ENCODE results near the gene EID2B. TPM values are rescaled to one million over a fixed set of nuclear protein-coding genes. Genes with fewer than 3 reads are reported as not detected.
A peak's percentile ranks its signal among the peaks of the same experiment; 100 is the strongest.

EID2B gene
- total and polyA plus RNA-seq, 2 of the 8 experiments (the other 6 are each of a cell fraction or from before 2014, with no cell fraction given), result 2.1 to 2.4 TPM

DNA sequence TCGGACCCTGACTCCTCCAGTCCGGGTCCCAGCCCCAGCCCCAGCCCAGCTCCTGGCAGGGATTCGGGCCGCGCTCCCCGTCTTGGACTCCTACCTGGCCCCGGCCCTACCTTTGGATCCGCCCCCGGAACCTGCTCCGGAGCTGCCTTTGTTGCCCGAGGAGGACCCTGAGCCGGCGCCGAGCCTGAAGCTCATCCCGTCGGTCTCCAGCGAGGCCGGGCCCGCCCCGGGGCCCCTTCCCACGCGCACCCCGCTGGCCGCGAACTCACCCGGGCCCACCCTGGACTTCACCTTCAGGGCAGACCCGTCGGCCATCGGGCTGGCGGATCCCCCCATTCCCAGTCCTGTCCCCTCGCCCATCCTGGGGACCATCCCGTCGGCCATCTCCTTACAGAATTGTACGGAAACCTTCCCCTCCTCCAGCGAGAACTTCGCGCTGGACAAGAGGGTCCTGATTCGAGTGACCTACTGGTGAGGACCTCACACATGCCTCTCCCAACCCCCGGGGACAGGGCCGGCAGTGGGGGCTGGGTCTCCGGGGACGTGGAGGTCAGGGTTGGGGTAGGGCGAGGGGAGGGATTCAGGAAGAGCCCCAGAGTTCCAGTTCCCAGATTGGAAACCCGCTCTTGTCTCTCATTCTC lies 17.0 kb downstream of the EID2B start:
- H2BK20ac ChIP-seq (ENCODE audit: low read length), result no peak overlapping the region
- peak overlapping the region; percentile 22 for H4K8ac ChIP-seq (ENCODE audit: extremely low read depth, insufficient read depth, low read length)
- no peak overlapping the region for H2BK15ac ChIP-seq (ENCODE audit: low read length)
- FAIRE-seq (no peak), DNase-seq (ENCODE audit: low read depth in 1 of 2, low spot score in 2 of 2) (no peak)
- H2AFZ ChIP-seq (ENCODE audit: low read length), result 0 out of 2 replicates have a peak overlapping the region, but pooled peaks have one; percentile 43
- peak overlapping the region; percentile 20 for H4K91ac ChIP-seq (replicated peaks; ENCODE audit: insufficient read length, low read length)
- peak overlapping the region; percentile 38 for H3K4ac ChIP-seq (replicated peaks; ENCODE audit: insufficient read length, low read depth, low read length)
- TF ChIP-seq KDM4A (IDR thresholded peaks at IDR 0.05; ENCODE audit: low read depth, low read length, severe bottlenecking), result peak; percentile 81
- TF ChIP-seq NANOG (IDR thresholded peaks at IDR 0.05; ENCODE audit: insufficient read depth, low read depth, low read length, poor library complexity, severe bottlenecking), result no peak
- no peak for TF ChIP-seq CBX5 (IDR thresholded peaks at IDR 0.05; ENCODE audit: low read depth, low read length)
- TF ChIP-seq POLR2A (IDR thresholded peaks at IDR 0.05; ENCODE audit: control extremely low read depth in 1 of 2, low read depth in 2 of 2, low read length in 2 of 2), result peak in 1 of 2 experiments; percentile 14; a peak in 1 of 3 replicates
- TF ChIP-seq GABPA (IDR thresholded peaks at IDR 0.05; ENCODE audit: borderline replicate concordance, insufficient read depth, low read length), result no peak
- TF ChIP-seq CTBP2 (IDR thresholded peaks at IDR 0.05; ENCODE audit: borderline replicate concordance, insufficient read depth, insufficient read length, low read length), result no peak
- 0 out of 2 replicates have a peak, but pooled peaks have one; percentile 25 for TF ChIP-seq PHF8 (conservative IDR thresholded peaks at IDR 0.05; ENCODE audit: low read depth, low read length)
- 0 out of 2 replicates have a peak, but pooled peaks have one; percentile 6 for TF ChIP-seq TBP (IDR thresholded peaks at IDR 0.05; ENCODE audit: low read depth, low read length)
- TF ChIP-seq TCF12 (IDR thresholded peaks at IDR 0.05; ENCODE audit: low read depth, low read length), result no peak
- TF ChIP-seq ASH2L (IDR thresholded peaks at IDR 0.05; ENCODE audit: low read length), result peak; percentile 60
- peaks cover 0 to 11% (median 5%) of the 10 kb centered on the region in 4 experiments; a peak in 6 of 7 replicates for H3K4me1 ChIP-seq (replicated peaks in 1 of 4; ENCODE audit: control insufficient read depth in 3 of 4, insufficient read depth in 4 of 4, low read length in 3 of 4)
- peaks cover 10% of the 10 kb centered on the region for H3K79me1 ChIP-seq (ENCODE audit: low read depth, low read length)
- H4K20me1 ChIP-seq (replicated peaks in 1 of 2; ENCODE audit: control insufficient read depth in 1 of 2, insufficient read depth in 2 of 2, low read length in 2 of 2), result peaks cover 2 to 3% of the 10 kb centered on the region in 2 experiments
- H2BK5ac ChIP-seq (ENCODE audit: low read depth, low read length), result peak overlapping the region; percentile 55; the same call in 1 of the 2 replicates
- 2% methylated on average over 33 of the region's 44 CpGs; no CpG with 5 or more reads in 1 of the 2 experiments for WGBS, 2 experiments (ENCODE audit: extremely low coverage in 1 of 2, insufficient coverage in 1 of 2, insufficient read length in 1 of 2, insufficient replicate concordance in 2 of 2, low coverage in 1 of 2, low lambda C conversion rate in 2 of 2, missing lambda C conversion rate in 1 of 2)
- H3K27ac ChIP-seq (ENCODE audit: low read depth, low read length), result peak overlapping the region; percentile 61; the same call in 1 of the 2 replicates
- H2BK120ac ChIP-seq (replicated peaks; ENCODE audit: low read depth, low read length), result no peak overlapping the region
- POLR2A ChIA-PET (ENCODE audit: partially characterized antibody), result interaction anchor here (0.8 to 4.2 kb wide), 20 partner anchors 9 to 124 kb away, joined by 3 to 24 read pairs (median 5); partner anchors contain the start of genes EID2, EID2B, MED29 and RPS16
- H3K4me3 ChIP-seq (ENCODE audit: extremely low read depth in 1 of 4, insufficient read depth in 2 of 4, low read depth in 3 of 4, low read length in 4 of 4), result peak overlapping the region; percentile 76 to 95 (median 90)
- H3K23ac ChIP-seq (ENCODE audit: insufficient read length), result no peak overlapping the region
- H4K5ac ChIP-seq (ENCODE audit: insufficient read length, low read depth, low read length), result peak overlapping the region; percentile 8
- H3K4me2 ChIP-seq (ENCODE audit: insufficient read depth in 1 of 2, low read depth in 2 of 2, low read length in 2 of 2), result peak overlapping the region; percentile 56 to 85
- peak overlapping the region; percentile 61 to 77 (median 70) for H3K9ac ChIP-seq (replicated peaks in 1 of 4; ENCODE audit: extremely low read depth in 1 of 4, low read depth in 3 of 4, low read length in 3 of 4)
- CTCF ChIA-PET (ENCODE audit: partially characterized antibody), result interaction anchor here (0.9 to 10.7 kb wide), 6 partner anchors 12 to 104 kb away, joined by 3 to 101 read pairs (median 10); partner anchors contain the start of genes EID2B and PLEKHG2
- no peak overlapping the region for H2AK5ac ChIP-seq (ENCODE audit: low read depth, low read length)
- H3K9me3 ChIP-seq (ENCODE audit: insufficient read depth in 2 of 2, low read depth in 1 of 2, low read length in 1 of 2), result no peaks in the 10 kb centered on the region
- peaks cover 1 to 6% (median 3%) of the 10 kb centered on the region in 4 experiments; a peak in 3 of 8 replicates for H3K36me3 ChIP-seq (ENCODE audit: control insufficient read depth in 2 of 4, insufficient read depth in 4 of 4, low read length in 3 of 4)
- 0 out of 2 replicates have a peak overlapping the region, but pooled peaks have one; percentile 39 for H2BK12ac ChIP-seq (ENCODE audit: low read depth, low read length)
- peak overlapping the region; percentile 88 for H3K18ac ChIP-seq (ENCODE audit: extremely low read depth, low read length)
- H3K56ac ChIP-seq (replicated peaks; ENCODE audit: insufficient read length, low read depth, low read length), result peak overlapping the region; percentile 36
- H3K23me2 ChIP-seq (ENCODE audit: low read depth, low read length), result peaks cover 10% of the 10 kb centered on the region; the same call in 1 of the 2 replicates
- peaks cover 0 to 2% (median 0%) of the 10 kb centered on the region in 4 experiments; a peak in 3 of 7 replicates for H3K27me3 ChIP-seq (replicated peaks in 1 of 4; ENCODE audit: control insufficient read depth in 3 of 4, extremely low read depth in 1 of 4, insufficient read depth in 3 of 4, low read length in 3 of 4)
- H3K14ac ChIP-seq (ENCODE audit: insufficient read length), result no peak overlapping the region
- H3K79me2 ChIP-seq (ENCODE audit: control insufficient read depth in 1 of 2, insufficient read depth in 2 of 2, low read length in 2 of 2), result peaks cover 0 to 7% of the 10 kb centered on the region in 2 experiments; a peak in 3 of 4 replicates
